ENCODE measurements around the gene CCDC86. TPM values are rescaled to one million over a fixed set of nuclear protein-coding genes. Genes with fewer than 3 reads are reported as not detected.

The CCDC86 gene
- total RNA-seq, 1 experiment from 2014 or later = 51.5 TPM

DNA sequence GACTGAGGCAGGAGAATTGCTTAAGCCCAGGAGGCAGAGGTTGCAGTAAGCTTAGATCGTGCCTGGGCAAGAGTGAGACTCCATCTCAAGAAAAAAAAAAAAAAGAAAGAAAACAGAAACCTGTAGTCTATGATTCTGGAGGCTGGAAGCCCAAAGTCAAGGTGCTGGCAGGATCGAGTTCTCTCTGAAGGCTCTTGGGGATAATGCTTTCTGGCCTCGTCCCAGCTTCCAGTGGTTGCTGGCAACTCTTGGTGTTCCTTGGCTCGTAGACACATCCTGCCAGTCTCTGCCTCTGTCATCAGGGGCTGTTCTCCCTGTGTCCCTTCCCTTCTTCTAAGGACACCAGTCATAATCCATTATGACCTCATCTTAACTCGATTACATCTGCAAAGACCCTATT lies 16.8 kb upstream of the CCDC86 start:
- H3K27ac Mint-ChIP-seq (ENCODE audit: unreplicated experiment) = no peak overlapping the region
- CTCF ChIA-PET = no interaction called here
- intact Hi-C loops (cut with micrococcal nuclease; ENCODE audit: unreplicated experiment) = no loop called here
- H3K4me1 Mint-ChIP-seq (ENCODE audit: low read depth, unreplicated experiment) = no peaks in the 10 kb centered on the region
- DNase-seq = no peak
- peaks cover 43% of the 10 kb centered on the region for H3K27me3 Mint-ChIP-seq (ENCODE audit: unreplicated experiment)
- no peaks in the 10 kb centered on the region for H3K9me3 Mint-ChIP-seq (ENCODE audit: low read depth, unreplicated experiment)
- H3K4me3 Mint-ChIP-seq (ENCODE audit: low read depth, unreplicated experiment) = no peak overlapping the region
- TF ChIP-seq, protein P1, sequence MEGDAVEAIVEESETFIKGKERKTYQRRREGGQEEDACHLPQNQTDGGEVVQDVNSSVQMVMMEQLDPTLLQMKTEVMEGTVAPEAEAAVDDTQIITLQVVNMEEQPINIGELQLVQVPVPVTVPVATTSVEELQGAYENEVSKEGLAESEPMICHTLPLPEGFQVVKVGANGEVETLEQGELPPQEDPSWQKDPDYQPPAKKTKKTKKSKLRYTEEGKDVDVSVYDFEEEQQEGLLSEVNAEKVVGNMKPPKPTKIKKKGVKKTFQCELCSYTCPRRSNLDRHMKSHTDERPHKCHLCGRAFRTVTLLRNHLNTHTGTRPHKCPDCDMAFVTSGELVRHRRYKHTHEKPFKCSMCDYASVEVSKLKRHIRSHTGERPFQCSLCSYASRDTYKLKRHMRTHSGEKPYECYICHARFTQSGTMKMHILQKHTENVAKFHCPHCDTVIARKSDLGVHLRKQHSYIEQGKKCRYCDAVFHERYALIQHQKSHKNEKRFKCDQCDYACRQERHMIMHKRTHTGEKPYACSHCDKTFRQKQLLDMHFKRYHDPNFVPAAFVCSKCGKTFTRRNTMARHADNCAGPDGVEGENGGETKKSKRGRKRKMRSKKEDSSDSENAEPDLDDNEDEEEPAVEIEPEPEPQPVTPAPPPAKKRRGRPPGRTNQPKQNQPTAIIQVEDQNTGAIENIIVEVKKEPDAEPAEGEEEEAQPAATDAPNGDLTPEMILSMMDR (IDR thresholded peaks at IDR 0.05; ENCODE audit: unreplicated experiment) = no peak
- no TSS peak for BruUV-seq (replicated peaks)
- no peaks in the 10 kb centered on the region for H3K36me3 Mint-ChIP-seq (ENCODE audit: insufficient read depth, unreplicated experiment)

DNA sequence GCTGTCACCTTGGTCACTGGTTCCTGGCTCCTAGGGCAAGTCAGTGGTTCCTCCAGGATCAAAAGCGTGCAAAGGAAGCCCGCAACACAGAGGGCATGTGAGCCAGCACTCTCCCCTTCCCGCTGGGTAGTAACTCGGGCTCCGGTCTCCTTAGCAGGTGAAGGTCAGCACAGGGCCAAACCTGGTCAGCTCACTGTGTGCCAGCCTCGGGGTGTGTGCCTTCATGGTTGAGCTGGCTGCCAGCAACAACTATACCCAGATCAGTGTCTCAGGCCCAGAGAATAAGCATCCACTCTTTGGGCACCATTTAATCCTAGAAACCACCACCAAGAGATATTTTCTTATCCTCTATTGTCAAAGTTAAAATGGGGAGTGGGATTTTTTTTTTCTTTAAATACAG lies 16.1 kb upstream of the CCDC86 start:
- intact Hi-C loops (cut with micrococcal nuclease; ENCODE audit: unreplicated experiment) = no loop called here
- Mint-ChIP-seq H3K9me3 (ENCODE audit: low read depth, unreplicated experiment) (no peaks in the 10 kb centered on the region), H3K4me3 (ENCODE audit: low read depth, unreplicated experiment) (no peak overlapping the region), H3K27ac (ENCODE audit: unreplicated experiment) (no peak overlapping the region), H3K36me3 (ENCODE audit: insufficient read depth, unreplicated experiment) (no peaks in the 10 kb centered on the region), H3K27me3 (ENCODE audit: unreplicated experiment) (peaks cover 36% of the 10 kb centered on the region), H3K4me1 (ENCODE audit: low read depth, unreplicated experiment) (no peaks in the 10 kb centered on the region)
- TF ChIP-seq, protein P1 (IDR thresholded peaks at IDR 0.05; ENCODE audit: unreplicated experiment) = no peak
- no peak for DNase-seq
- no TSS peak for BruUV-seq (replicated peaks)
- CTCF ChIA-PET = no interaction called here

DNA sequence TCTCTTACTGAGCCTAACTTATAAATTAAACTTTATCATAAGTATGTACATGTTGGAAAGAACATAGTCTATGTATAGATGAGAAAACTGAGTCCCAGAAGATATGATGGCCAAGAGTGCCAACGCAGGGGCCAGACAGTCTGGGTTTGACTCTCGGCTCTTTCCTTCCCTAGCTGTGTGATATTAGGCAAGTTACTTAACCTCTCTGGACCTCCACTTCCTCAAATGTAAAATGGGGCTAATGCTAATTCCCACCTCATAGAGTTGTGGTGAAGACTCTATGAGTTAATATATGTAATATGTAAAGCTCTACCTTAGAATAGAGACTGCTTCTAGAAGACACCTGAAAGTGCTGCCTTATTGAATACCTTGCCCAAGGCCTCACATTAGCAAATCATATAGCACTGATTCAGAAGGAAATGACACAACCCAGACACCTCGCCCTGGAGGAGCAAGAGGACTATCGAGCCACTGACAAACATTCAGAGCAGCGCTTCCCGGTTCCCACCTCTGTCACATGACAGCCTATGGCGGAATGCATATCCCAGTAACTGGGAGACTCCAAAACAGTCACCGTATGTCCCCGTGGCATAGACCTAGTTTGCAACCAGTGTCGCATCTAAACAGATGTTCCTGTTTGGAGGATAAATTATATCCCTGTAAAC lies 11.3 kb upstream of the CCDC86 start:
- no peaks in the 10 kb centered on the region for H3K9me3 Mint-ChIP-seq (ENCODE audit: low read depth, unreplicated experiment)
- no TSS peak for BruUV-seq (replicated peaks)
- no peak for DNase-seq

DNA sequence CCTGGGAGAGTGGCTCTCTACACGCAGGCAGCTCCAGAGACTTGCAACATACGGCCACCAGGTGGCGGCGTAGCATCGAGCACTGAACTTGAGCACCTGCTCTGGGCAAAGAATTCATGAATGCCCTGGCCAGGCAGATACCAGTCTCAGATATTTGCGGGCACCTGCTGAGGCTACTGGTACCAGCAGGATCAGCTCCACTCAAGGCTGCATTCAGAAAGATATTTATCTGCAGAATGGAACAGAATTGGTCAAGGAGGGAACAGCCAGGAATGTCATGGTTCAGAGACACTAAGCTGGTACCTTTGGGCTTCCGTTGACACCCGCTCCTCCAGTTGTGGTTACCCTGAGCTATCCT lies 10.8 kb upstream of the CCDC86 start:
- no peaks in the 10 kb centered on the region for H3K9me3 Mint-ChIP-seq (ENCODE audit: low read depth, unreplicated experiment)
- H3K4me3 Mint-ChIP-seq (ENCODE audit: low read depth, unreplicated experiment) = no peak overlapping the region
- CTCF ChIA-PET = interaction anchor here (0.8 to 2.7 kb wide), 9 partner anchors 9 to 581 kb away, joined by 3 to 54 read pairs (median 4); no protein-coding TSS in a partner anchor
- DNase-seq = peak; percentile 84
- H3K36me3 Mint-ChIP-seq (ENCODE audit: insufficient read depth, unreplicated experiment) = no peaks in the 10 kb centered on the region
- no peak overlapping the region for H3K27ac Mint-ChIP-seq (ENCODE audit: unreplicated experiment)
- H3K27me3 Mint-ChIP-seq (ENCODE audit: unreplicated experiment) = peaks cover 61% of the 10 kb centered on the region
- intact Hi-C loops (cut with micrococcal nuclease; ENCODE audit: unreplicated experiment) = loop anchor here (1.0 to 5.0 kb wide), 5 partner anchors 56 to 356 kb away; no protein-coding TSS in a partner anchor
- TF ChIP-seq, protein P1 (IDR thresholded peaks at IDR 0.05; ENCODE audit: unreplicated experiment) = peak; percentile 84
- no TSS peak for BruUV-seq (replicated peaks)
- H3K4me1 Mint-ChIP-seq (ENCODE audit: low read depth, unreplicated experiment) = no peaks in the 10 kb centered on the region

More for the DNA sequence above, 11.3 kb upstream of the CCDC86 start:
- Mint-ChIP-seq H3K27ac (ENCODE audit: unreplicated experiment) (no peak overlapping the region), H3K36me3 (ENCODE audit: insufficient read depth, unreplicated experiment) (no peaks in the 10 kb centered on the region), H3K27me3 (ENCODE audit: unreplicated experiment) (peaks cover 56% of the 10 kb centered on the region), H3K4me3 (ENCODE audit: low read depth, unreplicated experiment) (no peak overlapping the region), H3K4me1 (ENCODE audit: low read depth, unreplicated experiment) (no peaks in the 10 kb centered on the region)
- CTCF ChIA-PET = interaction anchor here (0.8 to 2.7 kb wide), 8 partner anchors 8 to 581 kb away, joined by 3 to 54 read pairs (median 4); no protein-coding TSS in a partner anchor
- TF ChIP-seq, protein P1 (IDR thresholded peaks at IDR 0.05; ENCODE audit: unreplicated experiment) = no peak
- intact Hi-C loops (cut with micrococcal nuclease; ENCODE audit: unreplicated experiment) = loop anchor here (1.0 to 5.0 kb wide), 5 partner anchors 56 to 357 kb away; no protein-coding TSS in a partner anchor

Data from Calu3 (cell line).